Coronary artery (tissue), 2 donors: Measurements from ENCODE around the gene UBE2Z.

Experiments
- DNase-seq: peaks from one replicate; pipeline ENCODE4 v3.0.0-alpha.2; 2017; ENCODE audit warnings: low spot score
- H3K27ac ChIP-seq, 2 donors: fragments of 200-600 bp; sonication (generic); one replicate each; pipeline ENCODE4 v1.5.1; 2016 to 2019
- H3K4me3 ChIP-seq: fragments of 200-600 bp; sonication (generic); 2 replicates; pipeline ENCODE4 v1.5.1; 2016; ENCODE audit warnings: mild to moderate bottlenecking, moderate library complexity
- CTCF ChIP-seq: fragments of 200-600 bp; sonication (generic); IDR thresholded peaks from one replicate; pipeline ENCODE4 v1.5.1; 2019; ENCODE audit warnings: antibody characterized with exemption

Gene UBE2Z

GRCh38 chr17:48925251-48925990 is 17.2 kb downstream of the UBE2Z start:
- Histone ChIP-seq H3K27ac (no peak overlapping the region), H3K4me3 (no peak overlapping the region)
- DNase-seq: no peak

DNA sequence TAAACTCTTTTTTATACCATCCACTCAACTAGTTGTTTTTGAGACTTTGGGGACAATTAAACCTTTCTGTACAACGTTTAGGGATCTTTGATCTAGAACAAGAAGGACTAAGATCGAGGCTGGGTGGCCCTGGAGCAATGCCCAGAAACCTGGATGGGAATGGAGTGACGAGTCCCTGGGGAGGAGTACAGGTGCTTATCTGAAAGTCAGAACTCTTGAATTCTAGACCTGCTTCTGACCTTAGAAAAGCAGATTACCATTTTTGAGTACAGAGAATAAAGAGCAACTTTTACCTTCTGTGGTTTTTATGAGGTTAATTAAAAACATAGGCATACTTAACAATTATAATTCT is 17.8 kb downstream of the UBE2Z start:
- H3K4me3 ChIP-seq: no peak overlapping the region
- no peak for TF ChIP-seq CTCF
- DNase-seq: no peak

More at GRCh38 chr17:48925251-48925990, 17.2 kb downstream of the UBE2Z start:
- TF ChIP-seq CTCF: no peak

DNA sequence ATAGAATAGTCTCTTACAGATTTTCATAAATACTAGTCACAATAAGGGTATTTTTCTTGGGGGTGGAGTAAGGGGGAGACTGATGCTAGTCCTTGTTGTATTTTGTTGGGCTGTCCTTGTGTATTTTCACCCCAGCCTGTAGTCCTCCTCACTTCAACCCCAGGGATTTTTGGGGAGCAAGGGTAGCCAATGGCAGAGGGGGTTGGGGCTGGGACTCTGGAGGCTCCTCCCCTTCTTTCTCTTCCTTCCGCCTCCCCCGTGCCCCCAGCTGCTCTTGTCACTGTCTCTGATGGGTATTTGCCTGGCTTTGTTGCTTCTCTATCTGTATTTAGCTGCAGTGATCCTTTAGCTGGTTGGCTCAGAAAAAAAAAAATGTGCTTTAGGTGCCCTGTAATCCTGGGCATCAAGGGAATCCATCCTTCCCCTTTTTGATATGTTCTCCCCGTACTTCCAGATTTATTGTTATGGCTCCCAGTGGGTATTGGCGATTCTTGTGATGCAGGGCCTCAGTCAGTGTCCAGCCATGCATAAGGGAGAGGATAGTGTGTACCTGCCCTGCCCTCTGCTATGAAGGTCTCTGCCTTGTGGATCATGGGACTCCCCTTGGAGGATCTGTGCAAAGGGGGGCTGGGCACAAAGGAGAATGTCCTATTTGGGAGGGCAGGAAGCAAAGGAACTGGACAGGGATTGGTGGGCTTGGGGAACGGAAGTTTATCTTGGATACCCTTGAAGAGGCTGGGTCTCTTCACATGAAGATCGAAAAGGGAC is 20.0 kb downstream of the UBE2Z start:
- no peak overlapping the region for H3K4me3 ChIP-seq
- no peak overlapping the region for H3K27ac ChIP-seq
- DNase-seq: no peak
- no peak for TF ChIP-seq CTCF

More for the DNA sequence above, 17.8 kb downstream of the UBE2Z start:
- no peak overlapping the region for H3K27ac ChIP-seq

GRCh38 chr17:48928876-48929811 is 20.9 kb downstream of the UBE2Z start:
- H3K27ac ChIP-seq: no peak overlapping the region
- no peak for DNase-seq
- no peak for TF ChIP-seq CTCF
- no peak overlapping the region for H3K4me3 ChIP-seq

- no peak for TF ChIP-seq CTCF
- DNase-seq: no peak
- no peak overlapping the region for H3K27ac ChIP-seq
These were observed 21.6 kb downstream of the UBE2Z start for GRCh38 chr17:48929812-48930165.

DNA sequence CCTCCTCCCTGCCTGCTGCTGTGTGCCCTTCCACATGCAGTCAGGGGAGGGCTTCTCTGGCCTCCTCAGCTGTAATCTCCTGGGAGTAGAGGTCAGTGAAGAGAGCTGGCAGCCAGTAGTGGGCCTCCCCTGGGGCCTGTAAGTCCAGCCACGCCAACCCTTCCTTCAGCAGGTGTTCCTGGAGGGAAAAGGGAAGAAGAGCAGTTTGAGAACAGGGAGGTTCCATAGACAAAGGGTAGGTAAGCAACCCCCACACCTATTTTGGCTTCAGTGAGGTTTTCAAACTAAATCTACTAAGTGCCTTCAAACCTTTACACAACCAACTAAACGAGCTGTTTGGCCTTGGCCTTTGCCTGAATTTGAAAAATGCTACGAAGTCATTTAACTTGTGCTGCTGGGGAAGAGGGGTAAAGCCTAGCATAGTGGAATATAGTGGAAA is 22.2 kb downstream of the UBE2Z start:
- DNase-seq: no peak
- Histone ChIP-seq H3K27ac (no peak overlapping the region), H3K4me3 (no peak overlapping the region)
- no peak for TF ChIP-seq CTCF

More at GRCh38 chr17:48929812-48930165, 21.6 kb downstream of the UBE2Z start:
- H3K4me3 ChIP-seq: no peak overlapping the region
